ENCODE data around the gene GABRR2. TPM values are rescaled to one million over a fixed set of nuclear protein-coding genes. Genes with fewer than 3 reads are reported as not detected.

Gene GABRR2
- 0.73 TPM for total RNA-seq

DNA sequence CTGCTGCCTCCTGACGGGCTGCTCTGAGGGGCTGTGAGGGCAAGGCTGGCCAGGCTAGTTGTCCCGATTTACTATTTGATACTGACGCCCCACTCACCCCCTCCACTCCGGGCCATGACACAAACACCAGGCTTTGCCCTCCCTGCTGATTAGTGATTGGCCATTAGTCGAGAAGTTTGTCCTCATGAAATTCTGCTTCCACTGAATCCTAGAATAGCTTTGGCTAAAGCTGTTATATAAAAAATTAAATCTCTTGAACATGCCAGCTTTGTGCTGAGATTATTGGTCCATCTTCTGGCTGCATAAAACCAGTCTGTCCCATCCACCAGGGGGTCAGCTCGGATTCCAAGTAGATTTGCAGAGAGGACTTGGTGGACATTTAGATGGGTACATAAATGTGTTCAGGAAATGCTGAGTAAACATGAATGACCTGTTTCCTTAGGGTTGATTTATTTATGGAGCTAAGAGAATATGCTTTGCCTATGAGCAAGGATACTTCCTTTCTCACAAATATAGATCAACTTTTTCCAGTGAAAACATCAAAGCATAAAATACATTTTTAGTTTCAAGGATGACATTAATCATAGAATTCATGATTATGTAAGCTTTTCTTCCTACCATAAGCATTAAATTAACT is at the start of gene GABRR2:
Gene GABRR2 (minus strand): TSS at position 51 of the 637 bp plus-strand sequence. CDS start 134 bp downstream, outside the sequence.
- DNase-seq (ENCODE audit: low spot score) = no peak

- DNase-seq (ENCODE audit: low spot score) = no peak
These were observed 49.5 kb upstream of the GABRR2 start for GRCh38 chr6:89364586-89364985.

DNA sequence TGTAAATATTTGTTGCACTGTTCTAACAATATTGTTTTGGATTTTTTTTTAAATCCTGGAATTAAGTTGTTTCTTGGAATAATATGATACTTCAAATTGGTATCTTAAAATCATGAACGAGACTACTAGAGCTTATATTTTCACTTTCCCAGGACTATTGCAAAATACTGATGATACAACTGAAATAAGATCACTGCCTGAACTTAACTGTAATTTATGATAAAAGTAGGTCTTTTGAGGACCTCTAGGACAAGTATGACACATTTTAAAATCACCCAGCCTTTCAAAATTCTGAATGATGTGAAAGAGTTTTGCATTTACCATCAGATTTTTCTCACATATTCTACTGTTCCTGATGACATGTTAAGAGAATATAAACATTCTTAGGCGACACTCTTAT is 46.1 kb upstream of the GABRR2 start:
- DNase-seq (ENCODE audit: low spot score) = no peak

GRCh38 chr6:89360415-89360999 is 45.4 kb upstream of the GABRR2 start:
- no peak for DNase-seq (ENCODE audit: low spot score)

- DNase-seq (ENCODE audit: low spot score) = no peak
These were observed 44.5 kb upstream of the GABRR2 start for GRCh38 chr6:89359561-89359960.

GRCh38 chr6:89357390-89357789 is 42.3 kb upstream of the GABRR2 start:
- DNase-seq (ENCODE audit: low spot score) = no peak

GRCh38 chr6:89356642-89357170 is 41.6 kb upstream of the GABRR2 start:
- DNase-seq (ENCODE audit: low spot score) = no peak

- no peak for DNase-seq (ENCODE audit: low spot score)
These were observed 40.6 kb upstream of the GABRR2 start for GRCh38 chr6:89355511-89356194.

DNA sequence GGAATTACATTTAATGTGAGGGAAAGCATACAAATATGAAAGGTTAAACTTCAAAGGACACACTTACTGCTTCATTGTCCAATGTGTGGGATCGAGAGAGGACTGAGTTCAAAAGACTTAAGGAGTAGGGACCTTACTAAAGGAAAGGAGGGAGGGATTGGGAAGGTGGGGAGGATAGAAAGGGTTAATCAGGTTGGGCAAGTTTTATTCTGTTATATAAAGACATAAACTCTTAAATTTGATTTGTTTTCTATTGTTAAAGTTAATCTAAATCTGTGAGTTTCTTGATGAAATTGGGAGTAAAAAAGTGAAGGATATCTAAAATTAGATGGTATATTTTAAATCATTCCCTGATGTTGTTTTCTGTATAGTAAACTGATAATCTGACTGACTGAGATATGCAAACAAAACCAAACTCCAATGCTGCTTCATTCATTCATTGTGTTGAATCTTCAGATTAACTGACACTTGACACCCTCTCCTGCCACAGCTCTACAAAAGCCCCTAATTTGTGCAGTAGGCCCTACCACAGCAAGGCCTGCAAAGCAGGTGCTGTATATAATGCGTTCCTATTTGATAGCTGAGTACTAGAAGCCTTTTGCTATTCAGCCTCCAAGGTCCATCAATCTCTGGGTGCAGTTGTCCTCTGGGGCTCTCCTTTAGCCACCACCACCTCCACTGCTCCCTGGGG is 38.7 kb upstream of the GABRR2 start:
- DNase-seq (ENCODE audit: low spot score) = no peak

- DNase-seq (ENCODE audit: low spot score) = no peak
These were observed 38.0 kb upstream of the GABRR2 start for GRCh38 chr6:89353118-89353556.

- peak; percentile 94 for DNase-seq (ENCODE audit: low spot score)
These were observed 37.4 kb upstream of the GABRR2 start, which contains the start of gene UBE2J1 for GRCh38 chr6:89352278-89353117. Gene UBE2J1, minus strand, starts transcription at chr6:89352722. Its CDS starts 153 bp downstream, at chr6:89352569.

GRCh38 chr6:89351671-89352277 is 36.7 kb upstream of the GABRR2 start:
- DNase-seq (ENCODE audit: low spot score) = no peak

- no peak for DNase-seq (ENCODE audit: low spot score)
These were observed 35.3 kb upstream of the GABRR2 start for GRCh38 chr6:89350281-89350966.

DNA sequence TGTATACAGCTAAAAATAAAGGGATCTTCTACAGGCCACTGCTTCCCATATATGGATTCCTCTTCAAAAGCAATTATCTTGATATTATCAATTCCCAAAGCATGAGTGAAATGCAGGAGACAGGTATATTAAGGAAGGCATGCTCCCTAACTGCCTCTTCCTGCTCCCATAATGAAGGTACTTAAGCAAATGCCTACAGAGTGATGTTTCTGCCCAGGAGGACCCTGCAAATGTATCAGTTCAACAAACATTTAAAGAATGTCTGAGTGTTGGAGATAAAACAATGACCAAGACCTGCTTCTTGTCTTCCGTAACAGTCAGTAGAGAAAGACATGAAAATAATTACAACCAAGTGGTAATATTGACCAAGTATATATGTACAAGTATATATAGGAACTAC is 33.3 kb upstream of the GABRR2 start:
- DNase-seq (ENCODE audit: low spot score) = no peak

- DNase-seq (ENCODE audit: low spot score) = no peak
These were observed 32.7 kb upstream of the GABRR2 start for GRCh38 chr6:89347825-89348224.

DNA sequence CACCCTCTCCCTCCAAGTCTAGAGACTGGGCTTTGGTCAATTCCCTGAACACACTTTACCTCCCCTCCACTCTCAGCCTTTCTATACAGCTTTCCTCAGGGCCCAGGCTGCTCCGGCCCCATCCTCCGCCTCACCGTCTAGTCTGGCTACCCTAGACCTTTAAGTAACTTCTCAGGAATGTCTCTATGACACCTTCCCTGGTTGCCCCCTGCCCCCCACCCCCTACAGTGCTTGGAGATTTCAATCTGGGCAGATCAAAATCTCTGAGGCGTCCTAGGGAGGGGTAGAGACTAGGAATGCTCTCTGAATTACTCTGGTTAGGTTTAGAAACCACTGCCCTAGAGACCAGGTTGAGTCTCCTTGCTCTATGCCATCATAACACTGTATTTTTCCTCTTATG is 31.3 kb upstream of the GABRR2 start:
- no peak for DNase-seq (ENCODE audit: low spot score)

DNA sequence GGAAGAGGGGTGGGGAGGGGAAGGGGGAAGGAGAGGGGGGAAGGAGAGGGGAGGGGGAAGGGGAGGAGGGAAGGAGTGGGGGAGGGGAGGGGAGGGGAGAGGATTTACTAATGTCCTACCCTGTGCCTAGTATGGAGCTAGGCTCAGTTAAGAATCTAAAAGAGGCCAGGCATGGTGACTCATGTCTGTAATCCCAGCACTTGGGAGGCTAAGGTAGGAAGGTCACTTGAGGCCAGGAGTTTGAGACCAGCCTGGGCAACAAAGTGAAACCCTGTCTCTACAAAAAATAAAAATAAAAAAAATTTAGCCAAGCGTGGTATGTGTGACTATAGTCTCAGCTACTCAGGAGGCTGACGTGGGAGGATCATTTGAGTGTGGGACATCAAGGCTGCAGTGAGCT is 24.5 kb upstream of the GABRR2 start:
- DNase-seq (ENCODE audit: low spot score) = no peak

GRCh38 chr6:89335164-89335563 is 20.1 kb upstream of the GABRR2 start:
- no peak for DNase-seq (ENCODE audit: low spot score)

DNA sequence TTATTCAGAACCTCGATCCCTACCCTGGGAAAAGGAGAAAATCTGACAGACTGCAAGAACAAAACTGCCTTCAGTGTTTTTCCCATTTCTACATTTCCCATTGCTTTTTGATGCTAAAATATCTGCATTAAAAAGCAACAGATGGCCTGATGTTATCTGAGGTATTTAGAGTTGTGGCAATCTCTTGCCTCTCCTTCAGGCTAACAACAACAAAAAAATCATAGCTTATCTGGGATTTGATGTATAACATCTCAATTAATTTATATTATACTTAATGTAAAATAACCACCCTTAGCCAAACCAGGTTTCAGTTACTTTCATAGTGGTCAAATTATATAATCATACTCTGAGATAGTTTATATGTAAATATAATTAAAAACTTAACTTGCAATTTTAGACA is 15.8 kb upstream of the GABRR2 start:
- no peak for DNase-seq (ENCODE audit: low spot score)

DNA sequence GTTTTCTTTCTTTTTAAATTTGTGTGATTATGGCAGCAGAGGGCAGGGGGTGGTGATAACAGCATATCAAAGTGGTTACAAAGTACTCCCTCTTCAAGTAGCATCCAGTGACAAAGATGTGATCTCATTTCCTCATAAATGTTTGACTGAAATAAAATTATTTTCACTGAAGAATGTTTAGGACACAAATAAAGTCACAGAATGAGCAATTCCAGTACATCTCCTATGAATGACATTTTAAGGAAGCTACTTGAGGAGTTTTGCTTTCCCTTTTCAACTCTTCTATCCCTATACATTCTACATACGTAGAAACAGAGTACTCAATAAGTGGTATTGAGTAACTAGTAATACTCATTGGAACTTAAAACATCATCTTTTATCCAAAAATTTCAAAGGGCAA is 13.9 kb upstream of the GABRR2 start:
- no peak for DNase-seq (ENCODE audit: low spot score)
